GM21367 (cell line): ENCODE measurements around the gene FGF11.
"Not testable (repeated sequence)": the region's sequence is repeated elsewhere in the genome, so short reads cannot be mapped to it uniquely, and the experiment has no call there.

Experiments used
- ATAC-seq: cut with Tn5 transposase; IDR thresholded peaks from one replicate; pipeline ENCODE4 v1.9.1; 2021; ENCODE audit not compliant: unreplicated experiment

Gene FGF11

DNA sequence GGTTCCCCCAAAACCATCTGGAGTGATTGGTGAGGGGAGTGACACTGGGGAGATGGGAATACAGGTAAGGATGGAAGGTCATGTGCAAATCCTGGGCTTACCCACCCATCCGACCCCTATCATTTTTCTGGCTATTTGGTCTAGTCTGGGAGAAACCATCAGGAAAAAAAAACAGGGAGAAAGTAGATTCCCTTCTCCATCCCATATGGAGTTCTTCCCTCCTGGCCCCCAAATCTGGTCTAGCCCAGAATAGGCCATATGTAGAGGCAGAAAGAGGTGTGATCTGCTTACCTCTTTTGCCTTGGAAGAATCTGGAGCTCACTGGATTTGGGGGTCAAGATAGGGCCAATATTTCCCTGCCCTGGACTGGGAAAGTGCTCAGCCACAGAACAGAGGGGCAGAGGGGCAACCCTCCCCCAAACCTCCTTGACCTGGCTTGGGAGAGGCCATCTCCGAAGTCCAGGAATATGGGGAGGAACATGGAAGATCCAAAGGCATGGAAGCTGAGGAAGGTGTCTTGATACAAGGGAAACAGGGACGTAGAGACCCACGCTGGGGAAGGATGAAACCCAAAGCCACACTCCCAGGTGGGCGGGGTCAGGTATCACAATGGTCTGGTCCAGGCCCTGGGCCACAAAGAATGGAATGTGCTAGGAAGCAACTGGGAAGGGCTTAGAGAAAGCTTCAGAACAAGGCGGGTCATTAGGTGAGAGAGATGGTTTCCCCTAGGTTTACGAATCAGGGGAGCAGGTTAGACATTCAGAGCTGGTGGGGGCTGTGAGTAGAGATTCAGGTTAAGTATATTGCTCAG, 21.7 kb downstream of the FGF11 start:
- no peak for ATAC-seq

DNA sequence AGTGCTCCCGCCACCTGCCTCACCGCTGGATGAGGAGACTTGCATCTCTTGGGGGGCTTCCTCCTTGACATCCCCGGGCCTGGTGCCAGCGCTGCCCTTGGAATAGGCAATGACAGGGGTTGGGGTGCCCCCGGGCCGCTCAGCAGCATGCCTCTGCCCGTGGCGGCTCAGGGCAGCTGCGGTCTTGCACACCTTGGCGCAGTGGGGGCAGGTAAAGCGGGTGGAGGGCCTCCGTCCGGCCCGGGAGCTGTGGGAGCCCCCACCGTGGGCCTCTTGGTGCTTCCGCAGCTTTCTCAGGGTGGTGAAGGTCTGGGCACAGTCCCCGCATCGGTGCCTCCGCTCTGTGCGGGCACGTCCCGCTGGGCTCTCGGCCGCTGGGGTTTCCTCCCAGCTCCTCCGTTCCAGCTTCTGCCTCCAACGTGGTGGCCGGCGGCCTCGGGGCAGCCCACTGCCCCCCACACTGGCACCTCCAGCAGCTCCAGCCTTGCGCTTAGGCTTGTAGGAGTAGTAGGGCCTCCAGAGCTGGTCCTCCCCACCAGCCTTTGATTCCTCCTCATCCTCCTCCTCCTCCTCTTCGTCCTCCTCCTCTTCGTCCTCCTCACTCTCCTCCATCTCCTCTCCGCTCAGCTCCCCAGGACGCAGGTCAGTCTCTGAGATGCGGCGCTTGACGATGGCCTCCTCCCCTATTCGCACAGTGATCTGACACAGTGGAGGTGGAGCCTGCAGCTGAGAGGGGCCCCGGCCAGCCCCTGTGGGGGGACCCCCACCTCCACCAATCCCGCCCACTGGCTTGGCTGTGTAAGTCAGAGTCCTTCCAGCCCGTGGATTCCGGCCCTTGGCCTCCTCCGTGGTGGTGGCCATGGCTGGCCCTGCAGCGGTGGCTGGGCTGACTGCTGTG, 23.4 kb downstream of the FGF11 start:
- ATAC-seq: no peak

- ATAC-seq: no peak
Measured at GRCh38 chr17:7463372-7463846, 24.1 kb downstream of the FGF11 start.

GRCh38 chr17:7464081-7464480, 24.8 kb downstream of the FGF11 start:
- ATAC-seq: no peak

DNA sequence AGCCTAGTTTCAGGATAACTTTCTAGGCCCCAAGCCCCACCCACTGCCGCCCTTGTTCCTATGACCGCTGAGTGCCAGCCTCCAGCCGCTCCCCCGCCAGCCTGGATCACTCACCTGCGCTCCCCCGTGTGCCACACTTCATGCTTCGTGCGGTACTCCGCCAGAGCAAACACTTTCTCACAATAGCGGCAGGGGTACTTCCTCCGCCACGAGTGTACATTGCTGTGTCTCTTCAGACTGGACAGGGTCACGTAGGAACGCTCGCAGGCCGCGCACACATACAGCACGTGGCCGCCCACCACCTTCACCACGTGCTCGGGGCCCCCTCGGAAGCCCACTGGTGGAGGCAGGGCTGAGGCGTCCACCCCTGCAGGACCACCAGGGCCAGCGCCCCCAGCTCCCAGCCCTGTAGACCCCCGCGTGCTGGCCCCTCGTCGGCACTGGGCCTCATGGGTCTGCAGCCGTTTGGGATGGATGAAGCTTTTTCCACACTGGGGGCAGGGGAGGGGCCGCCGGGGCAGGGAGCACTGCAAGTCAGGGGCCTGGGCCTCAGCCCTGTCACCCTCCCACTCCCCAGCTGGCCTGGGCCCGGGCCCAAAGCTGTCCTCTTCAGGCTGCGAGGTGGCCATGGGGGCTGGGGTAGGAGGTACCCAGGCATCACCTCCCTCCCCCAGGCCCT, 26.4 kb downstream of the FGF11 start:
- ATAC-seq: no peak

GRCh38 chr17:7466318-7466638, 27.0 kb downstream of the FGF11 start:
- ATAC-seq: no peak

DNA sequence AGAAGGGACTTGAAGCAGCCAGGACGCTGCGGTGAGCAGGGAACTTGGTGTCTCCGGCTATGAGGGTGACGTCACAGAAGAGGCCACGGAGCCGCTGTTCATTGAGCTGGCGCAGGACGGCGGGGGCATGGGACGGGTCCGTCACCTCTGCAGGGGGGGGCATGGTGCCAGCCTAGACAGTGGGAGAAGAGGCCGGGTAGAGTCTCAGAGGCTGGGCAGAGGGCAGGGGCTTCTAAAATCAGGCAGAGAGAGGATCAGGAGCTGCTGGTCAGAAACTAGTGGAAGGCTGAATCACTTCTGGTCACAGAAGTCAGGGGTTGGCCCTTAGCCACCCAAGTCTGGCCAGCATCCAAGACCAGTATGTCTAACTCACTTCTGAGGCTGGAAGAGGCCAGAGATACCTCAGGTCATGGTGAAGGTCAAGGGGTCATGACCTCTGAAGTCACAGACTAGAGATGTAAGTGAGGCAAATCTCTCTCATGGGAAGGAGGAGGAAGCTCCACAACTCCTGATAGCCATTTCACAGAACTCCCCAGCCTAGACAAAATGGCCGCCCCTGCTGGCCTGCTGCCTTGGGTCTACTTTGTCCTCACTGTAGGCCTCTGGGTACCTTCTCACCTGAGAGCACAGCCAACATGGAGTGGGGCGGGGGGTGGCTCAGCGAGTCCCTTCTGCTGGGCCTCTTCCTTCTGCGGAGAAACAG, 27.5 kb downstream of the FGF11 start:
- ATAC-seq: no peak

DNA sequence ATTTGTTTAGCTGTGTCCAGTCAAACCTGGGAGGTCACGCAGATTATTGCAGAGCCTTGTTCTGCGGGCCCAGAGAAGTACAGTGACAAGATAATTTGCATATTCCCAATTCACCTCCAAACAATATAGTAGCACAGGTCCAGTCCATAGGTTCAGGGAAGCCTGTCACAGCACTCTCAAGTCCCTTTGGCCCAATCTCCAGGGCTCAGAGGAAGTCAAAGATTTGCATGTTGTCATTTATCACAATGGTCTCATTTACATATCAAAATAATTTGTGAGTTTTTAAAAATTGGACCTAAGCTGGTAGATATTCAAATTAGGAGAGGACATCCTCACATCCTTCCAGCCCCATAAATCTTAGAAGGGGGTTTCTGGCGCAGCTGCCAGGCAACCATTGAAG, 28.2 kb downstream of the FGF11 start:
- no peak for ATAC-seq

- no peak for ATAC-seq
Measured at GRCh38 chr17:7468290-7468689, 29.0 kb downstream of the FGF11 start.

- ATAC-seq: no peak
Measured at GRCh38 chr17:7468804-7469389, 29.6 kb downstream of the FGF11 start.

DNA sequence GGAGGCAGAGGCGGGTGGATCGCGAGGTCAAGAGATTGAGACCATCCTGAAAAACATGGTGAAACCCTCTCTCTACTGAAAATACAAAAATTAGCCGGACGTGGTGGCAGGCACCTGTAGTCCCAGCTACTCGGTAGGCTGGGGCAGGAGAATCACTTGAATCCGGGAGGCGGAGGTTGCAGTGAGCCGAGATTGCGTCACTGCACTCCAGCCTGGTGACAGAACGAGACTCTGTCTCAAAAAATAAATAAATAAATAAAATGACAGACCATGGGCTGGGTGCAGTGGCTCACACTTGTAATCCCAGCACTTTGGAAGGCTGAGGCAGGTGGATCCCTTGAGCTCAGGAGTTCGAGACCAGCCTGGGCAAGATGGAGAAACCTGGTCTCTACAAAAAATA, 30.5 kb downstream of the FGF11 start:
- ATAC-seq: not testable (repeated sequence)

- not testable (repeated sequence) for ATAC-seq
Measured at GRCh38 chr17:7470457-7470973, 31.2 kb downstream of the FGF11 start.

DNA sequence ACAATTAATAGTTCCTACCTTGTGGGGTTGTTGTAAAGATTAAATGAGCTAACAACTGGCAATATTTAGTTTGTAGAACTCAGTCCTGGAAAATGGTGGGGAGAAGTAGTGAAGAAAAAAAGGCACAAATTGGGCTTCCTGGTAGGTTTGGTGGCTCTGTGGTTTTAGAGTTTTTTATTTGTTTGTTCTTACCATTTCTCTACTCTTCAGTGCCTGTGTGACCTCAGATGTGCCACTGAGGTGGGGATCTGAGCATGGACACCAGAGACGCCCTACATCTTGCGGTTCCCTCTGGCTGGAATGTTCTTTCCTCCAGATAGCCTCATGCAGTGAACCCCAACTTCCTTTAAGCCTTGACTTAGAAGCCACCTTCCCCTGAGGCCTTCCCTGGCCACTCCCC, 32.4 kb downstream of the FGF11 start:
- ATAC-seq: no peak

GRCh38 chr17:7474767-7475166, 35.5 kb downstream of the FGF11 start:
- ATAC-seq: not testable (repeated sequence)

- no peak for ATAC-seq
Measured at GRCh38 chr17:7475764-7476422, 36.6 kb downstream of the FGF11 start.

- no peak for ATAC-seq
Measured at GRCh38 chr17:7476494-7476893, 37.2 kb downstream of the FGF11 start.

DNA sequence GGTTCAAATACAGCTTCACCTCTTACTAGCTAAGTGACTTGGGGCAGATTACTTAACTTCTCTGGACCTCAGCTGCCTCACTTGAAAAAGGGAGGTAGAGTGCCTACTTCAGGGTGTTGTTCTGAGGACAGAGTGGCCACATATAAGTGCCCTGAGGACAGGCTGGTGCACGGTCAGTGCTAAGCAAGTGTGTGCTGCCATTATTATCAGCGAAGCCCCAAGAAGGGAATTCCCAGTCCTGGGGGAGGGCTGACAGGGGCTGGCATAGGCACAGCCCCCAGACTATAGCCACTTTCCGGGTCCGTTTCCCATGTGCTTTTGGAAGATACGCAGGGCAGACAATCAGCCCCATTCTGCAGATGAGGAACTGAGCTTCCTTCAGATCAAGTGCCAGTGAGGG, 37.6 kb downstream of the FGF11 start:
- ATAC-seq: no peak

DNA sequence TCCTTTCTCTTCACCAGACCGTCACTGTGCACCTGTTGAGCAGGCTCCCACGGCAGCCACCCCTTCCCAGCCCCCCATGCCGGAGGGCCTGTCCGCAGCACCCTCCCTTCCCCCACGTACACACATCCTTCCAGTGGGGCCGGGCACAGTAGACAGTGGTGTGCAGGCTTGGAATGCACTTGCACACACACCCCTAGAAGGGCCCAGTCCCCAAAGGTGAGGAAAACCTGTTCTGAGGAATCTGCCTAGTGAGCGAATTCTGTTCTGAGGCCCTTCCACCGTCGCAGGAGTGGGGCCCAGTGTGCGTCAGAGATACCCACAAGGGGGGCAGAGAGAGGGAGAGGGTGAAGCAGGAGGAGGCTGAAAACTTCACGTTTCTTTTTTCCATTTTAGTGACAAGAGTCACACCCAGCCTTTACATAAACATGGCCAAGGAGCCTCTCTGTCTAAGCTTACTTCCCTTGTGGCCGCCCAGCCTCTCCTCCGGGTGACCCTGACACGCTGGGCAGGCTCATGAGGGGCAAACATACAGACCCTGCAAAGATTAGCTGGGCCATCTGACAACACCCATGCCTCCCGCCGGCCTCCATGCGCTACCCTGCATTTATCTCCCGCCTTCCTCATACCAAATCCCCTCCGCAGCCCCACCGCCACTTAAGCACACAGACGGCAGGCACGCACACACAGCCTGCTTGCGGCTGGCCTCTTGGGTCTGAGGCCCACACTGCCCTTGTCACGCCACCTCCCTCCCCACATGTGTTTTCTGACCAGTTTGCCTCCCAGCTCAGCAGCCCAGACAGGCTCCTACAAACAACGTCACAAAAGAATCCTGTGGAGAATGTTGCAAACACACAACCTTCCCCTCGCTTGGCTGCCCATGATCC, 38.3 kb downstream of the FGF11 start:
- ATAC-seq: no peak
